Astrocyte of the spinal cord (primary cell): Measurements from ENCODE around the gene SLC5A10.

ENCODE experiments used
- DNase-seq: peaks from one replicate; pipeline ENCODE4 v3.0.0; 2011; ENCODE audit warnings: low read depth, low spot score
- H3K4me3 ChIP-seq: 2 replicates; pipeline ENCODE4 v1.5.1; 2011; ENCODE audit warnings: low read depth, mild to moderate bottlenecking, low read length, moderate library complexity
- in situ Hi-C: cut with HindIII; loops from 2 replicates; pipeline ENCODE4 v1.10.0; 2017; ENCODE audit warnings: low sequenced_read_pairs
- TF ChIP-seq, protein P1 (sequence below): IDR thresholded peaks from 2 replicates; pipeline ENCODE4 v1.5.1; 2012; ENCODE audit warnings: low read depth, mild to moderate bottlenecking, low read length, inconsistent platforms

Gene SLC5A10

DNA sequence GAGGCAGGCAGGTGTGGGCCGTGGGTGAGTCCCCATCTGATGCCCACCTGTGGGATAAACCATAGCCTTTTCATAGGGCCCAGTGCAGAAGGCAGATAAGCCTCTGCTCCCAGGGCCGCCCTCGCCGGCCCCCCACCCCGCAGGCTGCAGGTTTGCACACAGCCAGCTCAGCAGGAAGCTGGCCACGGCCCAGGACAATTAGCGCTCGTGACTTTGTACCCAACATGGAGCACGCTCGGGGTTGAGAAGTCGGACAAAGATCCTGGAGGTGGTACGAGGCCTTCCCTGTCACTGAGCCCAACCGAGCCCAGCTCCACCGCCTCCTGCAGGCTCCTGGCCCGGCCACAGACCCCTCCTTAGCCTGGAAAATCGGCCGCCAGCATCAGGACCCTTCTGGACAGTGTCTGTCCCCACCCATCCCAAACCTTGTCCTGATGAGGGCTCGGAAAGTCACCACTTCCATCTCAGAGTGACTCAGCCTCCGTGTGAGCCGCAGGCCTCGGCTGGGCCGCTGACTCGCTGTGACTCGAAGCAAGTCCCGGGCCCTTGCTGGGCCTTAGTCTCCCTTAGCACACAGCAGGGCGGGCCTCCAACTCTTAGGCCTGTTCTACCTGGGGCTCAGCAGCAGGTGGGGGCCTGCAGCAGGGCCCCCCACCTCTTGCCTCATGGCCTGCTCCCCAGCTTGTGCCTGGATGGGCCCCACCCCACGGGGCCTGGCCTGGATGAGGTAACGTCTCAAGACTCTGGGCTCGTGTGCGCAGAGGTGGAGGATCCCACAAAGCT, 29.9 kb downstream of the SLC5A10 start:
- TF ChIP-seq, protein P1, sequence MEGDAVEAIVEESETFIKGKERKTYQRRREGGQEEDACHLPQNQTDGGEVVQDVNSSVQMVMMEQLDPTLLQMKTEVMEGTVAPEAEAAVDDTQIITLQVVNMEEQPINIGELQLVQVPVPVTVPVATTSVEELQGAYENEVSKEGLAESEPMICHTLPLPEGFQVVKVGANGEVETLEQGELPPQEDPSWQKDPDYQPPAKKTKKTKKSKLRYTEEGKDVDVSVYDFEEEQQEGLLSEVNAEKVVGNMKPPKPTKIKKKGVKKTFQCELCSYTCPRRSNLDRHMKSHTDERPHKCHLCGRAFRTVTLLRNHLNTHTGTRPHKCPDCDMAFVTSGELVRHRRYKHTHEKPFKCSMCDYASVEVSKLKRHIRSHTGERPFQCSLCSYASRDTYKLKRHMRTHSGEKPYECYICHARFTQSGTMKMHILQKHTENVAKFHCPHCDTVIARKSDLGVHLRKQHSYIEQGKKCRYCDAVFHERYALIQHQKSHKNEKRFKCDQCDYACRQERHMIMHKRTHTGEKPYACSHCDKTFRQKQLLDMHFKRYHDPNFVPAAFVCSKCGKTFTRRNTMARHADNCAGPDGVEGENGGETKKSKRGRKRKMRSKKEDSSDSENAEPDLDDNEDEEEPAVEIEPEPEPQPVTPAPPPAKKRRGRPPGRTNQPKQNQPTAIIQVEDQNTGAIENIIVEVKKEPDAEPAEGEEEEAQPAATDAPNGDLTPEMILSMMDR: no peak
- no peak overlapping the region for H3K4me3 ChIP-seq
- in situ Hi-C loops: no loop called here
- DNase-seq: peak; percentile 78

- no peak overlapping the region for H3K4me3 ChIP-seq
- in situ Hi-C loops: no loop called here
- no peak for DNase-seq
- TF ChIP-seq, protein P1: no peak
Observed at GRCh38 chr17:18984273-18985114, 32.5 kb downstream of the SLC5A10 start.

DNA sequence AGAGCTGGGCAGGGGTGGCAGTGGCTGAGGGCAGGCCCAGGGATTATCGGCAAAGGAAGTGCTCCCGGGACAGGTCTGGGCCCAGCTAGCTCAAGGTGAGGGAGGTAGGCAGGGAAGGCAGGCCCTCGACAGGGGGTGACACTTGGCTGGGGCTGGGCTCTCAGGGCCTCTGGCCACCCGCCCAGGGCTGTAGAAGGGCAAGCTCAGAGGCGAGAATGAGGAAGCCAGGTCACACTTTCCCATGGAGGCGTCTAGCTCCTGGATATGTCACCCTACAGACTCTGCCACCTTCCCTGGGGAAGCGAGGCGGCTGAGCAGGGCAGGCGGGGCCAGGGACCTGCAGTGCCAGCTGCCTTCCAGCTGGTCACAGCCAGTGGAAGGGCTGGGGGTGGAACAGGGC, 33.5 kb downstream of the SLC5A10 start:
- H3K4me3 ChIP-seq: no peak overlapping the region
- TF ChIP-seq, protein P1: no peak
- in situ Hi-C loops: no loop called here
- no peak for DNase-seq

GRCh38 chr17:18986541-18987229, 34.7 kb downstream of the SLC5A10 start:
- TF ChIP-seq, protein P1: no peak
- H3K4me3 ChIP-seq: no peak overlapping the region
- no peak for DNase-seq
- in situ Hi-C loops: no loop called here

DNA sequence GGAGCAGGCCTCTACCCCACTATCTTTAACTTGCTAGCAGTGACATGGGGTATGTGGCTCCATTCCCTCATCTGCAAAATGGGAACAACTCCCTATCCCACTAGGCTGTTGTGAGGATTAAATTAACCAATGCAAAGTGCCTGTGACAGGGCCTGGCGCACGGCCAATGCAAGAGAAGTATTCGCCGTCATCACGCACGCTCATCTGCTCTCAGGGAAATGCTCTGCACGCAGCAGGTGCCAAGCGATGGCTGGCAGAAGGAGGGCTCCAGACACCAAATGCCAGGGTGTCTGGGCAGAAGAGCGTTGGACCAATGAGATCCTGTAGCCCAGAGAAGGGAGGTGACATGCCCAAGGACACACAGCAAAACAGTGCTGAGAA, 35.3 kb downstream of the SLC5A10 start:
- H3K4me3 ChIP-seq: no peak overlapping the region
- DNase-seq: no peak
- TF ChIP-seq, protein P1: no peak
- in situ Hi-C loops: no loop called here

DNA sequence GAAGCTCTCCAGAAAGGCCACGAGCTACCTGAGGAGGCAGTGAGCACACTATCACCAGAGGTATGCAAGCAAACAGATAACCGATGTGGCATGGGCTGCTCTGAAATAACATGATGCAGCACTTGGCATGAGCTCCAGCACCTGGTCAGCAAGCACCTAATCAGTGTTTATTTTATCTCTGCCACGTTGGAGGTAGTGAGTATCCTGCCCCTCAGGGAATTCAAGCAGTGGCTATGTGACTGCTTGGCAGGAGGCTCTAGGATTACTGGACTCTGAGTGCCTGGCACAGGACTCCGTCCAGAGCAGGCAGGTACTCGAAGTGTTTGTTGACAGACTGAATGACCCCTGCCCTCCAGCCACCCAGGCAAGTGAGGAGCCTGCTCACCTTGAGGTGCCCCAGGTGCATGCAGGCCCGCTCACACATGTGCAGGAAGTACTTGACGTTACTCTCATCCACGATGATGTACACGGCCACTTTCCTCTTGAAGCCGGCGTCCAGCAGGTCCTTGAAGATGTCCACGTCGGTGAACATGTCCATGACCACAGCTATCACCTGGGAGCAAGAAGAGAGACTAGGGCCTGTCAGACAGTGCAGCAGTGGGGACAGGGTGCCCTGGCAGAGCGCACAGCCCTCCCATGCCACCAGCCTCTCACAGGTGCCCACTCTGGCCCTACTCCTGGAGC, 36.0 kb downstream of the SLC5A10 start:
- H3K4me3 ChIP-seq: no peak overlapping the region
- in situ Hi-C loops: no loop called here
- TF ChIP-seq, protein P1: no peak
- no peak for DNase-seq
